IMR-90 (cell line): ENCODE data around the gene SUN1.

Source experiments
- BHLHE40 ChIP-seq: fragments of 150-350 bp; IDR thresholded peaks from 2 replicates; pipeline ENCODE4 v1.6.1; 2016; ENCODE audit warnings: mild to moderate bottlenecking, low read depth, low read length
- CEBPB ChIP-seq: IDR thresholded peaks from 2 replicates; pipeline ENCODE4 v1.6.1; 2012; ENCODE audit warnings: low read depth, low read length, improper control_type of control experiment
- CHD1 ChIP-seq: IDR thresholded peaks from 2 replicates; pipeline ENCODE4 v1.6.1; 2012; ENCODE audit warnings: low read depth, low read length, improper control_type of control experiment
- CTCF ChIP-seq: conservative IDR thresholded peaks from 2 replicates; pipeline ENCODE4 v1.5.1; 2012; ENCODE audit warnings: mild to moderate bottlenecking, low read depth, low read length, improper control_type of control experiment
- ELK1 ChIP-seq: fragments of 150-350 bp; IDR thresholded peaks from 2 replicates; pipeline ENCODE4 v1.6.1; 2016; ENCODE audit warnings: low read depth, mild to moderate bottlenecking, low read length, moderate library complexity, borderline replicate concordance
- MAZ ChIP-seq: IDR thresholded peaks from 2 replicates; pipeline ENCODE4 v1.6.1; 2012; ENCODE audit warnings: low read depth, mild to moderate bottlenecking, low read length, improper control_type of control experiment, moderate library complexity, borderline replicate concordance
- POLR2A ChIP-seq: IDR thresholded peaks from 2 replicates; pipeline ENCODE4 v1.6.1; 2012; ENCODE audit warnings: mild to moderate bottlenecking, low read depth, low read length
- RAD21 ChIP-seq: IDR thresholded peaks from 2 replicates; pipeline ENCODE4 v1.6.1; 2012; ENCODE audit warnings: low read length, improper control_type of control experiment
- RCOR1 ChIP-seq: IDR thresholded peaks from 2 replicates; pipeline ENCODE4 v1.6.1; 2012; ENCODE audit warnings: mild to moderate bottlenecking, low read length, improper control_type of control experiment; ENCODE audit not compliant: insufficient replicate concordance
- RFX5 ChIP-seq: IDR thresholded peaks from 2 replicates; pipeline ENCODE4 v1.8.0; 2012; ENCODE audit warnings: low read depth, mild to moderate bottlenecking, low read length, moderate library complexity
- SMC3 ChIP-seq: fragments of 150-350 bp; IDR thresholded peaks from 2 replicates; pipeline ENCODE4 v1.6.1; 2016; ENCODE audit warnings: low read depth, mild to moderate bottlenecking, antibody characterized with exemption, low read length, moderate library complexity
- TF ChIP-seq, protein P1 (sequence below): fragments of 150-350 bp; IDR thresholded peaks from 2 replicates; pipeline ENCODE4 v1.6.1; 2017; ENCODE audit warnings: mild to moderate bottlenecking, antibody characterized with exemption, low read length, low read depth

DNA sequence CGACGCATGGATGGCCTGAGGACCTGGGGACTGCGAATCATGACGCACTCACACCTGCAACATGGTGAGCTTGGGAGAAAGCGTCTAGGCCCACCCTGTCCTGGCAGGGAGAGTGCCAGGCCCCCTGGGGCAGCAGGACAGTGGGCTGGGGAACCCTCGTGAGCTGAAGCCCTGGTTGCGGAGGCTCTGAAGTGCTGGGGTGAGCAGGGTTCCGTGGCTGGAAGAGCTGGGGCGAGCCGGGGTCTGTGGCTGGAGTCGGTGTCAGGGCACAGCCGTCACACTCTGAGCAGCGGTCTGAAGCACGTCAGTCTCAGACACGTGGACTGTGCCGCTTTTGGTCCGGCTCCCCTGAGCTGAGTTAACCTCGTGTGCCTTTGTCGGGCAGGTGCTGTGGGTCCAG lies 4.7 kb downstream of the SUN1 start:
- no peak for TF ChIP-seq CTCF
- TF ChIP-seq CHD1, result no peak
- TF ChIP-seq MAZ, result no peak
- no peak for TF ChIP-seq RFX5
- no peak for TF ChIP-seq POLR2A
- TF ChIP-seq, protein P1, sequence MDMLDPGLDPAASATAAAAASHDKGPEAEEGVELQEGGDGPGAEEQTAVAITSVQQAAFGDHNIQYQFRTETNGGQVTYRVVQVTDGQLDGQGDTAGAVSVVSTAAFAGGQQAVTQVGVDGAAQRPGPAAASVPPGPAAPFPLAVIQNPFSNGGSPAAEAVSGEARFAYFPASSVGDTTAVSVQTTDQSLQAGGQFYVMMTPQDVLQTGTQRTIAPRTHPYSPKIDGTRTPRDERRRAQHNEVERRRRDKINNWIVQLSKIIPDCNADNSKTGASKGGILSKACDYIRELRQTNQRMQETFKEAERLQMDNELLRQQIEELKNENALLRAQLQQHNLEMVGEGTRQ, result no peak
- no peak for TF ChIP-seq RAD21
- TF ChIP-seq RCOR1, result no peak
- TF ChIP-seq SMC3, result no peak
- no peak for TF ChIP-seq BHLHE40
- no peak for TF ChIP-seq ELK1
- no peak for TF ChIP-seq CEBPB
